Uterus (tissue), 4 donors: Measurements from ENCODE around the gene NT5DC3. TPM values are rescaled to one million over a fixed set of nuclear protein-coding genes. Genes with fewer than 3 reads are reported as not detected.

Experiments used
- DNase-seq, 2 donors: peaks; one replicate each; pipeline ENCODE4 v3.0.0-alpha.2; 2019 to 2020
- H3K27ac ChIP-seq, 2 donors: fragments of 200-600 bp; sonication (generic); 1 replicate in 1 of 2; 2 replicates in 1 of 2; pipeline ENCODE4 v1.5.1; 2016 to 2018
- H3K27me3 ChIP-seq, 2 donors: fragments of 200-600 bp; sonication (generic); one replicate each; pipeline ENCODE4 v1.5.1; 2018 to 2019; ENCODE audit warnings: control low read depth in 1 of 2
- H3K36me3 ChIP-seq, 2 donors: fragments of 200-600 bp; sonication (generic); one replicate each; pipeline ENCODE4 v1.5.1; 2019; ENCODE audit warnings: control low read depth in 1 of 2
- H3K4me1 ChIP-seq, 2 donors: fragments of 200-600 bp; sonication (generic); one replicate each; pipeline ENCODE4 v1.5.1; 2018 to 2019; ENCODE audit warnings: control low read depth in 1 of 2
- H3K4me3 ChIP-seq, 2 donors: fragments of 200-600 bp; sonication (generic); 1 replicate in 1 of 2; 2 replicates in 1 of 2; pipeline ENCODE4 v1.5.1; 2018 to 2019; ENCODE audit warnings: mild to moderate bottlenecking in 1 of 2
- H3K9me3 ChIP-seq, 2 donors: fragments of 200-600 bp; sonication (generic); one replicate each; pipeline ENCODE4 v1.5.1; 2019; ENCODE audit warnings: control low read depth in 1 of 2
- CTCF ChIP-seq, 4 experiments: fragments of 200-600 bp in 2 of 4; fragments of 450-650 bp in 2 of 4; sonication (generic) in 2 of 4; IDR thresholded peaks; one replicate each; pipeline ENCODE4 v1.5.1; 2016 to 2019; ENCODE audit warnings: antibody characterized with exemption in 4 of 4, mild to moderate bottlenecking in 2 of 4, moderate library complexity in 1 of 4
- POLR2A ChIP-seq, 2 donors: fragments of 450-650 bp; IDR thresholded peaks; one replicate each; pipeline ENCODE4 v1.6.1; 2016; ENCODE audit warnings: antibody characterized with exemption in 2 of 2, mild to moderate bottlenecking in 1 of 2, moderate library complexity in 1 of 2
- intact Hi-C: fragments of 100-400 bp; cut with DNase I; formaldehyde crosslinking; loops from one replicate; pipeline ENCODE4 v1.15.1; 2023; ENCODE audit warnings: low total_unique reads
- total RNA-seq, 4 donors: library from RNA; depleted of rRNA in 3 of 4; stranded (reverse); fragments of >200 nt in 3 of 4; gene quantifications; one replicate each; pipeline versions ENCODE4 v1.1.0 to v1.2.4, GENCODE V29; 2014 to 2023
- donor health status: DM: yes; HTN: yes; CAD: no.

Gene NT5DC3
- total RNA-seq, 4 donors from 2014 or later: 5.6 to 60.9 (median 15.9) TPM

- no peak overlapping the region for H3K4me3 ChIP-seq
- no peaks in the 10 kb centered on the region for H3K27me3 ChIP-seq
- intact Hi-C loops: no loop called here
- H3K36me3 ChIP-seq: no peaks in the 10 kb centered on the region
- DNase-seq: no peak
- no peaks in the 10 kb centered on the region for H3K9me3 ChIP-seq
- H3K4me1 ChIP-seq: peaks cover 0 to 4% of the 10 kb centered on the region in 2 donors
- peak overlapping the region; percentile 40 to 44 for H3K27ac ChIP-seq
- no peak for TF ChIP-seq CTCF (IDR thresholded peaks at IDR 0.05)
- no peak for TF ChIP-seq POLR2A (IDR thresholded peaks at IDR 0.05)
Measured at GRCh38 chr12:103844305-103844704, 3.3 kb upstream of the NT5DC3 start.

GRCh38 chr12:103841690-103842584 is 903 bp upstream of the NT5DC3 start:
- no peaks in the 10 kb centered on the region for H3K36me3 ChIP-seq
- H3K9me3 ChIP-seq: no peaks in the 10 kb centered on the region
- no peak for TF ChIP-seq POLR2A (IDR thresholded peaks at IDR 0.05)
- TF ChIP-seq CTCF (IDR thresholded peaks at IDR 0.05): no peak
- no peaks in the 10 kb centered on the region for H3K27me3 ChIP-seq
- H3K4me3 ChIP-seq: peak overlapping the region; percentile 51 to 99
- peak overlapping the region; percentile 90 to 91 for H3K27ac ChIP-seq
- DNase-seq: peak; percentile 47 to 58
- intact Hi-C loops: no loop called here
- H3K4me1 ChIP-seq: no peaks in the 10 kb centered on the region

DNA sequence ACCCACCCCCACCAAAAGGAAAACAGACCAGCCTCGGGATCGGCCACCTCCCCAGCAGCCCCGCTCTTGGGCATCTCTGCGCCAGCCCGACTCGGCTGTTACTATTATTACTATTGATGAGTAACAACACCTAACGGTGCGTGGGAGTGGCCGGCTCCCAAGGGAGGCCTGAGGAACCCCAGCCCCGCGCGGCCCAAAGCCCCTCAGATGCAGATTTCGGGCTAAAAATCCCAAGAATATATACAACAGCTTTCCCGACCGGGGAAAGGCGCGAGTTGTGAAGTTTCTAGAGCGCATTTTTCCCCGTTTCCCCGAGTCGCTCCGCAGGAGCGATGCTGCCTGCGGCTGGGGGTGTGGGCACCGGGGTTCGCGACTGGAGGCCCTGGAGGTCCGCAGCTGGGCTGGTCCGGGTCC is 565 bp downstream of the NT5DC3 start:
- peak; percentile 50 to 69 for DNase-seq
- Histone ChIP-seq H3K9me3 (no peaks in the 10 kb centered on the region), H3K27me3 (no peaks in the 10 kb centered on the region), H3K36me3 (no peaks in the 10 kb centered on the region), H3K4me3 (peak overlapping the region; percentile 95 to 99), H3K4me1 (no peaks in the 10 kb centered on the region), H3K27ac (peak overlapping the region; percentile 85 to 91)
- intact Hi-C loops: no loop called here
- TF ChIP-seq CTCF (IDR thresholded peaks at IDR 0.05): no peak
- no peak for TF ChIP-seq POLR2A (IDR thresholded peaks at IDR 0.05)

DNA sequence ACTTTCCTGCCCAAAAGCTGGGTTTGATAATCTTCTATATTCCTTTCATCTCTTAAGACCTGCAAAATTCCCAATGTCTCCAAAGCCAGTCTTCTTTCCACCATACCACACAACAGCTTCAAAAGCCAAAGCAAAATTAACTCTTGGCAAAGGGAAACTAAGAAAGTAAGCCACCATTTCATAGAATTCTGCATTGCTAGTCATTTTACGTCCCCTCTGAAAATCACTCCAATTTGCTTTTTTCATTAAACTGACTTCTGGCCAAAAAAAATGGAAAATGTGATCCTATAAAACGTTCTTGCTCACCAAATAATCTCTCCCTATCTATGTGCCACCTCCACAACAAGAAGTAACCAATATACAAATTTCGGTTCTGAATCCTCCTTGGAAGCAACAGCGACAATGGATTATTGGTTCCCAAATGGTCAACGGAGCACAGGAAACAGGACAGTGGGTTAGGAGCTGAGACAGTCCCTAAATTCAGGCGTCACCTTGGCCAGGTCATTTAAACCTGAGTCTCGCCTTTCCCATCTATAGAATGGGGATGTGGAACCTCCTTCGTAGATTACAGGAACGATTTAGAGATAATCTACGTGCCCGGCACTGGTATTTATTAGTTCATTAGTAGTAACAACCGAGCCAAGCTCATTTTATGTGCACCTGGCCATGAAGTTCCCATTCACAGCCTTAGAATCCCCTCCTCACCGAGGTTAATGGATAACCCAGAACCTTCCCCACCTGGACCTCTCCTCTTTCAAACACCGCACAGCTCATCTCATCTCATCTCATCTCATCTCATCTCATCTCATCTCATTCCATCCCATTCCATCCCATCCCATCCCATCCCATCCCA is 1.2 kb downstream of the NT5DC3 start:
- Histone ChIP-seq H3K9me3 (no peaks in the 10 kb centered on the region), H3K27me3 (no peaks in the 10 kb centered on the region), H3K36me3 (no peaks in the 10 kb centered on the region), H3K4me3 (peak overlapping the region; percentile 95 to 99), H3K4me1 (no peaks in the 10 kb centered on the region), H3K27ac (peak overlapping the region; percentile 85 to 91)
- DNase-seq: no peak
- no peak for TF ChIP-seq POLR2A (IDR thresholded peaks at IDR 0.05)
- TF ChIP-seq CTCF (IDR thresholded peaks at IDR 0.05): no peak
- intact Hi-C loops: no loop called here
